GM12878 (cell line): ENCODE results near the gene CD86. TPM values are rescaled to one million over a fixed set of nuclear protein-coding genes. Genes with fewer than 3 reads are reported as not detected.

Experiments used
- ATAC-seq: fragments of 200-7000 bp; cut with Tn5 transposase; 3 replicates; pipeline ENCODE4 v1.9.1; 2020; ENCODE audit warnings: mild to moderate bottlenecking, moderate library complexity
- BruUV-seq: library from RNA; stranded (reverse); fragments of 400-500 nt; replicated peaks from 2 replicates; lab custom pipeline; 2021; lab: Mats Ljungman, UMichigan
- CTCF ChIA-PET: fragments of 300-600 bp; sonication (Branson Sonifier 250); formaldehyde crosslinking; extraction: SDS; loops from one replicate; lab custom pipeline; 2021; ENCODE audit warnings: inconsistent platforms; lab: Yijun Ruan, JAX
- POLR2A ChIA-PET: fragments of 350-600 bp; formaldehyde crosslinking; extraction: SDS; loops from one replicate; lab custom pipeline; 2021; ENCODE audit warnings: inconsistent platforms; lab: Charles Lee
- RAD21 ChIA-PET: fragments of 300-600 bp; sonication (Branson Sonifier 250); formaldehyde crosslinking; loops from one replicate; lab custom pipeline; 2023; ENCODE audit warnings: antibody characterized with exemption; ENCODE audit not compliant: unreplicated experiment; lab: Charles Lee
- SMC1A ChIA-PET: fragments of 300-600 bp; sonication (Branson Sonifier 250); formaldehyde crosslinking; loops from one replicate; lab custom pipeline; 2023; ENCODE audit not compliant: unreplicated experiment, uncharacterized antibody; lab: Charles Lee
- DNase-seq: peaks from one replicate; pipeline ENCODE4 v3.0.0-alpha.2; 2011; ENCODE audit warnings: low read depth, low spot score
- FAIRE-seq: peaks from 3 replicates; lab custom pipeline; 2011; peaks lifted over from hg19 to GRCh38; lab: Jason Lieb, UNC
- H2AFZ ChIP-seq: 2 replicates; pipeline ENCODE4 v1.6.0; 2011; ENCODE audit warnings: low read depth, low read length, control low read depth; ENCODE audit not compliant: control insufficient read depth
- H3K27ac ChIP-seq: 2 replicates; pipeline ENCODE4 v1.5.1; 2011; ENCODE audit warnings: control low read depth; ENCODE audit not compliant: control insufficient read depth, insufficient read depth
- H3K27me3 ChIP-seq, 2 experiments: replicated peaks in 1 of 2; 2 replicates each; pipeline versions ENCODE4 v1.6.0 to v1.6.1; 2011; ENCODE audit warnings: low read length in 1 of 2; ENCODE audit not compliant: control insufficient read depth in 2 of 2, insufficient read depth in 2 of 2
- H3K36me3 ChIP-seq, 2 experiments: 2 replicates each; pipeline ENCODE4 v1.5.1; 2011; ENCODE audit warnings: low read length in 1 of 2; ENCODE audit not compliant: control insufficient read depth in 2 of 2, insufficient read depth in 2 of 2
- H3K4me1 ChIP-seq: 2 replicates; pipeline ENCODE4 v1.6.1; 2011; ENCODE audit warnings: mild to moderate bottlenecking, low read length, moderate library complexity, mixed read lengths; ENCODE audit not compliant: control insufficient read depth, insufficient read depth
- H3K4me2 ChIP-seq: 2 replicates; pipeline ENCODE4 v1.6.0; 2011; ENCODE audit warnings: control low read depth; ENCODE audit not compliant: control insufficient read depth, insufficient read depth
- H3K4me3 ChIP-seq: fragments of 200-600 bp; sonication (generic); 2 replicates; pipeline ENCODE4 v1.5.1; 2016
- H3K79me2 ChIP-seq: 2 replicates; pipeline ENCODE4 v1.6.0; 2011; ENCODE audit warnings: low read length; ENCODE audit not compliant: control insufficient read depth, insufficient read depth
- H3K9ac ChIP-seq: 2 replicates; pipeline ENCODE4 v1.8.0; 2011; ENCODE audit warnings: low read length, control low read depth, mixed read lengths; ENCODE audit not compliant: control insufficient read depth, insufficient read depth
- H3K9me3 ChIP-seq: replicated peaks from 3 replicates; pipeline ENCODE4 v1.5.1; 2011; ENCODE audit warnings: mild to moderate bottlenecking, low read length; ENCODE audit not compliant: control insufficient read depth, insufficient read depth
- H4K20me1 ChIP-seq: 2 replicates; pipeline ENCODE4 v1.6.0; 2011; ENCODE audit not compliant: control insufficient read depth, insufficient read depth
- BMI1 ChIP-seq: fragments of 450-650 bp; IDR thresholded peaks from 2 replicates; pipeline ENCODE4 v1.6.1; 2016; ENCODE audit warnings: mild to moderate bottlenecking, moderate library complexity, borderline replicate concordance
- ESRRA ChIP-seq: IDR thresholded peaks from 2 replicates; pipeline ENCODE4 v1.6.1; 2012; ENCODE audit warnings: mild to moderate bottlenecking, low read length, improper control_type of control experiment
- KAT2A ChIP-seq: conservative IDR thresholded peaks from 2 replicates; pipeline ENCODE4 v1.6.1; 2011; ENCODE audit warnings: low read depth, low read length; ENCODE audit not compliant: control insufficient read depth
- KDM1A ChIP-seq: fragments of 200-600 bp; sonication (generic); IDR thresholded peaks from 2 replicates; pipeline ENCODE4 v1.6.1; 2016; ENCODE audit warnings: borderline replicate concordance
- MEF2A ChIP-seq: IDR thresholded peaks from 2 replicates; pipeline ENCODE4 v1.6.1; 2011; ENCODE audit warnings: low read depth, mild to moderate bottlenecking, low read length, moderate library complexity; ENCODE audit not compliant: insufficient read depth
- MTA2 ChIP-seq: fragments of 450-650 bp; IDR thresholded peaks from 2 replicates; pipeline ENCODE4 v1.6.1; 2016; ENCODE audit warnings: low read depth, mild to moderate bottlenecking, moderate library complexity
- NFYA ChIP-seq: IDR thresholded peaks from 2 replicates; pipeline ENCODE4 v1.6.1; 2011; ENCODE audit warnings: low read depth, mild to moderate bottlenecking, low read length, improper control_type of control experiment, borderline replicate concordance
- NFYB ChIP-seq: IDR thresholded peaks from 2 replicates; pipeline ENCODE4 v1.6.1; 2011; ENCODE audit warnings: low read depth, mild to moderate bottlenecking, low read length, improper control_type of control experiment, moderate library complexity; ENCODE audit not compliant: insufficient read depth
- RAD21 ChIP-seq: IDR thresholded peaks from 2 replicates; pipeline ENCODE4 v1.6.1; 2011; ENCODE audit warnings: mild to moderate bottlenecking, low read depth, low read length, moderate library complexity; ENCODE audit not compliant: insufficient read depth
- RAD51 ChIP-seq: fragments of 450-650 bp; IDR thresholded peaks from 2 replicates; pipeline ENCODE4 v1.6.1; 2016; ENCODE audit warnings: moderate library complexity, mild to moderate bottlenecking, inconsistent platforms
- TARDBP ChIP-seq: IDR thresholded peaks from 2 replicates; pipeline ENCODE4 v1.6.1; 2016; ENCODE audit warnings: borderline replicate concordance
- WRNIP1 ChIP-seq: IDR thresholded peaks from 2 replicates; pipeline ENCODE4 v1.6.1; 2011; ENCODE audit warnings: low read depth, low read length, improper control_type of control experiment, borderline replicate concordance
- WGBS: methylation state at CpG from one replicate; pipeline ENCODE4 v1.1.6; 2016; ENCODE audit warnings: low lambda C conversion rate; ENCODE audit not compliant: insufficient replicate concordance, insufficient coverage; ENCODE audit errors: missing lambda C conversion rate; 5-methylcytosine and 5-hydroxymethylcytosine counted together
- in situ Hi-C: fragments of 300-500 bp; cut with MboI; formaldehyde crosslinking; loops from 9 replicates; pipeline ENCODE4 v1.14.3; 2018; ENCODE audit warnings: mixed read lengths
- intact Hi-C: fragments of 100-400 bp; cut with micrococcal nuclease; formaldehyde crosslinking; loops from one replicate; pipeline ENCODE4 v1.14.2; 2022; ENCODE audit not compliant: unreplicated experiment
- polyA plus RNA-seq, 11 experiments: library from polyadenylated mRNA; depleted of rRNA in 4 of 11; unstranded in 6 of 11; stranded (reverse) in 5 of 11; fragments of >200 nt; fragmentation: Nextera tagmentation in 4 of 11; fragmentation: Illumina TruSeq in 1 of 11; extraction: Ambion mirVana in 4 of 11; extraction: Trizol in 1 of 11; gene quantifications; 1 replicate in 1 of 11; 2 replicates in 10 of 11; pipeline versions ENCODE4 v1.2.1 to v1.2.3, GENCODE V29; 2011 to 2016; ENCODE audit warnings: inconsistent platforms in 2 of 11, missing spikeins in 2 of 11, low read depth in 1 of 11
- total RNA-seq, 4 experiments: library from RNA; depleted of rRNA in 3 of 4; stranded (reverse); fragments of >200 nt in 3 of 4; fragmentation: Illumina TruSeq in 1 of 4; extraction: Trizol in 1 of 4; gene quantifications; 2 replicates each; pipeline versions ENCODE4 v1.2.1 to v1.2.3, GENCODE V29; 2013 to 2021
- TF ChIP-seq, protein P1 (sequence below): fragments of 450-650 bp; IDR thresholded peaks from 2 replicates; pipeline ENCODE4 v1.6.1; 2017; ENCODE audit warnings: mild to moderate bottlenecking, low read depth, inconsistent platforms; ENCODE audit not compliant: poor library complexity, severe bottlenecking
- TF ChIP-seq, protein P2 (sequence below): fragments of 450-650 bp; formaldehyde crosslinking; IDR thresholded peaks from 2 replicates; pipeline ENCODE4 v1.5.0; 2022; ENCODE audit warnings: mild to moderate bottlenecking, missing genetic modification characterization

The CD86 gene
- total and polyA plus RNA-seq, 10 of the 15 experiments (the other 5 are each of a cell fraction or from before 2014, with no cell fraction given) = 40.9 to 100 (median 55.5) TPM

DNA sequence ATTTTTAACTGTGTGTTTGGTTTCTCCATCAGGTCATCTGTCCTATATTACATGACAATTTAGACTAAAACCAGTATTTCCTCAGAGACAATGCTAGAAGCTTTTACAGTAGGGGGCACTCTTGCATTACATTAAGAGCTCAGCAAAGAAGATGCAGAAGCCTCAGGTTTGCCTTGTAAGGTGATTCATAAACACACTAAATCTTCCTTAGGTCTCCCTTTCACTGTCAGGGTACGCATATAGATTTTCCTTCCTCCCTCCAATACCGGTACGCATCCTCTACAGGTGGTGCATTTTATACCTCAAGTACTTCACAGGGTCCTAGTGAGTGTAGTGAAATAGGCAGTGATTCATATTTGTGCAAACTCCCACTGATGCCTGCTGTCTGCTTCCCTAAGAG, 46.5 kb downstream of the CD86 start (continued):
- TF ChIP-seq, protein P1, sequence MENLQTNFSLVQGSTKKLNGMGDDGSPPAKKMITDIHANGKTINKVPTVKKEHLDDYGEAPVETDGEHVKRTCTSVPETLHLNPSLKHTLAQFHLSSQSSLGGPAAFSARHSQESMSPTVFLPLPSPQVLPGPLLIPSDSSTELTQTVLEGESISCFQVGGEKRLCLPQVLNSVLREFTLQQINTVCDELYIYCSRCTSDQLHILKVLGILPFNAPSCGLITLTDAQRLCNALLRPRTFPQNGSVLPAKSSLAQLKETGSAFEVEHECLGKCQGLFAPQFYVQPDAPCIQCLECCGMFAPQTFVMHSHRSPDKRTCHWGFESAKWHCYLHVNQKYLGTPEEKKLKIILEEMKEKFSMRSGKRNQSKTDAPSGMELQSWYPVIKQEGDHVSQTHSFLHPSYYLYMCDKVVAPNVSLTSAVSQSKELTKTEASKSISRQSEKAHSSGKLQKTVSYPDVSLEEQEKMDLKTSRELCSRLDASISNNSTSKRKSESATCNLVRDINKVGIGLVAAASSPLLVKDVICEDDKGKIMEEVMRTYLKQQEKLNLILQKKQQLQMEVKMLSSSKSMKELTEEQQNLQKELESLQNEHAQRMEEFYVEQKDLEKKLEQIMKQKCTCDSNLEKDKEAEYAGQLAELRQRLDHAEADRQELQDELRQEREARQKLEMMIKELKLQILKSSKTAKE = peak; percentile 29
- 0 out of 2 replicates have a peak, but pooled peaks have one; percentile 52 for TF ChIP-seq MEF2A
- TF ChIP-seq, all 136 proteins: peak for 27

DNA sequence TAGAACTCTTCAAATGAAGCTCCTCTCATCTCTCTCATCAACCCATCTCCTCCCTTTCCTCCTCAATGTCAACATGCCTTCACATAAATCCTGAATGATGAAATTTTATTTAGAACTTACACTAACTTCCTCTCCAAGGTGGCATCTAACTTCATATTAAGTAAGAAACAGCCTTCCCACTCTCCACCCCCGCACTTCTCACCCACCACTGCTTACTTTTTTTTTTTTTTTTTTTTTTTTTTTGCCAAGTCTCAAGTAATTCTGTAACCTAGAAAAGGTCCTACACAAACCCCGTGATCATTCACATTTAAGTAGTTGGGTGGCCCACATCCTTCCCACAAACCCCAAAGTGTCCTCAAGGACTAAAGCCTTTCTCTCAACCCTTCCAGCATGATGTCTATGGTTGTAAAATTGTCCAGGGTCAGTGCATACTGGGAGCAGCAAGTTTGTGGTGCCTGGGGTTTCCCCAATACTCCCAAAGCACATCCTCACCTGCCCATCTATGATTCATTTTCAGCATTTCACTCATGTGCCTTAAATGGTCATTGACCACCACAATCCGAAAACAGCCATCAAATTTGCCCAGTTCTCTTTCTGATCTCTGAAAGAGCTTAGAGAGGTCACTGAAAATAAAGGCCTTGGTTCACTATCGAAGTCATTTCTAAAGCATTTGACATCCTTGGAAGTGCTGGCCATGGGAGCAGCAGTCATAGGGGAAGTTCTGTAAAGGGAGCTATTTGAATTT, 47.2 kb downstream of the CD86 start:
- BruUV-seq = no TSS peak
- ATAC-seq (peak; percentile 58), DNase-seq (peak; percentile 95), FAIRE-seq (peak; percentile 38)
- in situ Hi-C loops (loop anchor here (5.0 to 10.0 kb wide), 4 partner anchors 160 to 582 kb away; partner anchors contain the start of gene PARP14), intact Hi-C loops (loop anchor here (1.0 to 10.0 kb wide), 4 partner anchors 90 to 282 kb away; partner anchors contain the start of genes FAM162A and MIX23)
- 0% methylated on average over 4 of the region's 4 CpGs for WGBS
- H3K27ac ChIP-seq = peak overlapping the region; percentile 76
- ChIA-PET CTCF (interaction anchor here (0.6 to 9.1 kb wide), 47 partner anchors 8 to 578 kb away, joined by 3 to 237 read pairs (median 7); partner anchors contain the start of genes CD86, CSTA, FAM162A and PARP14), SMC1A (interaction anchor here (1.0 to 33.7 kb wide), 47 partner anchors 8 to 576 kb away, joined by 3 to 882 read pairs (median 6); partner anchors contain the start of genes CSTA, MIX23 and POLQ), RAD21 (interaction anchor here (0.8 to 16.0 kb wide), 41 partner anchors 9 to 577 kb away, joined by 3 to 441 read pairs (median 11); partner anchors contain the start of genes CD86, FAM162A, MIX23 and POLQ), POLR2A (interaction anchor here (0.5 to 13.3 kb wide), 20 partner anchors 14 to 670 kb away, joined by 3 to 178 read pairs (median 5); partner anchors contain the start of genes FAM162A, ILDR1, KPNA1 and MIX23)
- H3K27me3 ChIP-seq = no peaks in the 10 kb centered on the region
- peak overlapping the region; percentile 17; the same call in 1 of the 2 replicates for H3K4me3 ChIP-seq
- peak overlapping the region; percentile 67; the same call in 1 of the 2 replicates for H3K4me2 ChIP-seq
- peaks cover 6% of the 10 kb centered on the region for H3K79me2 ChIP-seq
- peaks cover 68% of the 10 kb centered on the region for H3K4me1 ChIP-seq
- peaks cover 2 to 9% of the 10 kb centered on the region in 2 experiments; a peak in 3 of 4 replicates for H3K36me3 ChIP-seq
- H4K20me1 ChIP-seq = no peaks in the 10 kb centered on the region
- H2AFZ ChIP-seq = no peak overlapping the region
- H3K9me3 ChIP-seq = no peaks in the 10 kb centered on the region; the same call in 2 of the 3 replicates
- H3K9ac ChIP-seq = no peak overlapping the region
- TF ChIP-seq KDM1A = no peak
- no peak for TF ChIP-seq NFYB
- no peak for TF ChIP-seq TARDBP
- no peak for TF ChIP-seq NFYA
- TF ChIP-seq MTA2 = peak; percentile 86
- no peak for TF ChIP-seq KAT2A
- TF ChIP-seq, protein P2, sequence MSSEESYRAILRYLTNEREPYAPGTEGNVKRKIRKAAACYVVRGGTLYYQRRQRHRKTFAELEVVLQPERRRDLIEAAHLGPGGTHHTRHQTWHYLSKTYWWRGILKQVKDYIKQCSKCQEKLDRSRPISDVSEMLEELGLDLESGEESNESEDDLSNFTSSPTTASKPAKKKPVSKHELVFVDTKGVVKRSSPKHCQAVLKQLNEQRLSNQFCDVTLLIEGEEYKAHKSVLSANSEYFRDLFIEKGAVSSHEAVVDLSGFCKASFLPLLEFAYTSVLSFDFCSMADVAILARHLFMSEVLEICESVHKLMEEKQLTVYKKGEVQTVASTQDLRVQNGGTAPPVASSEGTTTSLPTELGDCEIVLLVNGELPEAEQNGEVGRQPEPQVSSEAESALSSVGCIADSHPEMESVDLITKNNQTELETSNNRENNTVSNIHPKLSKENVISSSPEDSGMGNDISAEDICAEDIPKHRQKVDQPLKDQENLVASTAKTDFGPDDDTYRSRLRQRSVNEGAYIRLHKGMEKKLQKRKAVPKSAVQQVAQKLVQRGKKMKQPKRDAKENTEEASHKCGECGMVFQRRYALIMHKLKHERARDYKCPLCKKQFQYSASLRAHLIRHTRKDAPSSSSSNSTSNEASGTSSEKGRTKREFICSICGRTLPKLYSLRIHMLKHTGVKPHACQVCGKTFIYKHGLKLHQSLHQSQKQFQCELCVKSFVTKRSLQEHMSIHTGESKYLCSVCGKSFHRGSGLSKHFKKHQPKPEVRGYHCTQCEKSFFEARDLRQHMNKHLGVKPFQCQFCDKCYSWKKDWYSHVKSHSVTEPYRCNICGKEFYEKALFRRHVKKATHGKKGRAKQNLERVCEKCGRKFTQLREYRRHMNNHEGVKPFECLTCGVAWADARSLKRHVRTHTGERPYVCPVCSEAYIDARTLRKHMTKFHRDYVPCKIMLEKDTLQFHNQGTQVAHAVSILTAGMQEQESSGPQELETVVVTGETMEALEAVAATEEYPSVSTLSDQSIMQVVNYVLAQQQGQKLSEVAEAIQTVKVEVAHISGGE (CRISPR knock-in tag) = no peak
- TF ChIP-seq RAD51 = peak; percentile 31; the same call in 1 of the 2 replicates
- TF ChIP-seq ESRRA = no peak
- no peak for TF ChIP-seq BMI1
- peak; percentile 75; the same call in 1 of the 2 replicates for TF ChIP-seq MEF2A
- no peak for TF ChIP-seq WRNIP1
- TF ChIP-seq RAD21 = no peak
